Loucy (cell line): ENCODE measurements around the gene GAB2.
A peak's percentile ranks its signal among the peaks of the same experiment; 100 is the strongest.

ENCODE experiments used
- H2AFZ ChIP-seq: fragments of 200-600 bp; sonication (generic); 2 replicates; pipeline ENCODE4 v1.6.0; 2016; ENCODE audit warnings: antibody characterized with exemption, mild to moderate bottlenecking, low read length, moderate library complexity
- H3F3A ChIP-seq: fragments of 200-600 bp; 2 replicates; pipeline ENCODE4 v1.6.0; 2016; ENCODE audit warnings: antibody characterized with exemption, low read depth, mild to moderate bottlenecking
- H3K27me3 ChIP-seq: fragments of 200-600 bp; sonication (generic); 2 replicates; pipeline ENCODE4 v1.6.1; 2014; ENCODE audit warnings: low read length, mild to moderate bottlenecking; ENCODE audit not compliant: insufficient read depth, poor library complexity, severe bottlenecking
- H3K36me3 ChIP-seq: fragments of 200-600 bp; sonication (generic); 2 replicates; pipeline ENCODE4 v1.6.1; 2016; ENCODE audit warnings: low read length; ENCODE audit not compliant: insufficient read depth
- H3K4me1 ChIP-seq: fragments of 200-600 bp; sonication (generic); 2 replicates; pipeline ENCODE4 v1.5.1; 2014; ENCODE audit warnings: low read length, mild to moderate bottlenecking; ENCODE audit not compliant: insufficient read depth, poor library complexity, severe bottlenecking
- H3K4me2 ChIP-seq: fragments of 200-600 bp; sonication (generic); 2 replicates; pipeline ENCODE4 v1.6.0; 2014; ENCODE audit warnings: antibody characterized with exemption, low read length, low read depth, mild to moderate bottlenecking; ENCODE audit not compliant: poor library complexity, severe bottlenecking
- H3K4me3 ChIP-seq: fragments of 200-600 bp; sonication (generic); 2 replicates; pipeline ENCODE4 v1.5.1; 2014; ENCODE audit warnings: low read length, mild to moderate bottlenecking, mixed read lengths; ENCODE audit not compliant: poor library complexity, severe bottlenecking
- H3K79me2 ChIP-seq: fragments of 200-600 bp; sonication (generic); 2 replicates; pipeline ENCODE4 v1.6.1; 2014; ENCODE audit warnings: low read length; ENCODE audit not compliant: insufficient read depth
- H3K9ac ChIP-seq: fragments of 200-600 bp; sonication (generic); 2 replicates; pipeline ENCODE4 v1.6.0; 2014; ENCODE audit warnings: mild to moderate bottlenecking, low read depth, low read length, moderate library complexity; ENCODE audit not compliant: poor library complexity, severe bottlenecking
- H3K9me2 ChIP-seq: fragments of 200-600 bp; sonication (generic); replicated peaks from 2 replicates; pipeline ENCODE4 v1.6.1; 2016; ENCODE audit warnings: low read depth, low read length, mixed read lengths
- H3K9me3 ChIP-seq: fragments of 200-600 bp; sonication (generic); 2 replicates; pipeline ENCODE4 v1.6.1; 2014; ENCODE audit warnings: mild to moderate bottlenecking, antibody characterized with exemption, low read length, low read depth; ENCODE audit not compliant: insufficient read depth
- H4K20me1 ChIP-seq: fragments of 200-600 bp; sonication (generic); 2 replicates; pipeline ENCODE4 v1.6.0; 2014; ENCODE audit warnings: antibody characterized with exemption, low read length, mild to moderate bottlenecking; ENCODE audit not compliant: insufficient read depth, poor library complexity, severe bottlenecking
- CTCF ChIP-seq: fragments of 200-600 bp; sonication (generic); conservative IDR thresholded peaks from 2 replicates; pipeline ENCODE4 v1.5.1; 2014; ENCODE audit warnings: mild to moderate bottlenecking, antibody characterized with exemption, low read length
- EZH2phosphoT487 ChIP-seq: fragments of 200-600 bp; IDR thresholded peaks from 2 replicates; pipeline ENCODE4 v1.6.1; 2018; ENCODE audit warnings: antibody characterized with exemption, mild to moderate bottlenecking, moderate library complexity, borderline replicate concordance

Gene GAB2

GRCh38 chr11:78453140-78453935, 35.7 kb upstream of the GAB2 start:
- H3K4me2 ChIP-seq: peak overlapping the region; percentile 52

GRCh38 chr11:78451371-78452150, 33.9 kb upstream of the GAB2 start:
- no peak overlapping the region for H3K4me3 ChIP-seq
- no peaks in the 10 kb centered on the region for H3K9me2 ChIP-seq
- H3K9me3 ChIP-seq: no peaks in the 10 kb centered on the region
- H3K4me2 ChIP-seq: no peak overlapping the region
- H3K9ac ChIP-seq: no peak overlapping the region
- no peak overlapping the region for H2AFZ ChIP-seq
- no peaks in the 10 kb centered on the region for H3F3A ChIP-seq
- no peak for TF ChIP-seq CTCF
- no peak for TF ChIP-seq EZH2phosphoT487
- no peaks in the 10 kb centered on the region for H4K20me1 ChIP-seq
- H3K4me1 ChIP-seq: peaks cover 24% of the 10 kb centered on the region
- no peaks in the 10 kb centered on the region for H3K36me3 ChIP-seq
- H3K79me2 ChIP-seq: no peaks in the 10 kb centered on the region
- no peaks in the 10 kb centered on the region for H3K27me3 ChIP-seq

More at GRCh38 chr11:78453140-78453935, 35.7 kb upstream of the GAB2 start:
- no peaks in the 10 kb centered on the region for H4K20me1 ChIP-seq
- no peaks in the 10 kb centered on the region for H3F3A ChIP-seq
- H2AFZ ChIP-seq: no peak overlapping the region
- H3K4me1 ChIP-seq: peaks cover 24% of the 10 kb centered on the region
- no peaks in the 10 kb centered on the region for H3K27me3 ChIP-seq
- TF ChIP-seq CTCF: no peak
- no peak for TF ChIP-seq EZH2phosphoT487
- no peak overlapping the region for H3K9ac ChIP-seq
- no peaks in the 10 kb centered on the region for H3K79me2 ChIP-seq
- H3K9me2 ChIP-seq: no peaks in the 10 kb centered on the region
- peaks cover 2% of the 10 kb centered on the region; the same call in 1 of the 2 replicates for H3K36me3 ChIP-seq
- no peaks in the 10 kb centered on the region for H3K9me3 ChIP-seq
- peak overlapping the region; percentile 9 for H3K4me3 ChIP-seq

DNA sequence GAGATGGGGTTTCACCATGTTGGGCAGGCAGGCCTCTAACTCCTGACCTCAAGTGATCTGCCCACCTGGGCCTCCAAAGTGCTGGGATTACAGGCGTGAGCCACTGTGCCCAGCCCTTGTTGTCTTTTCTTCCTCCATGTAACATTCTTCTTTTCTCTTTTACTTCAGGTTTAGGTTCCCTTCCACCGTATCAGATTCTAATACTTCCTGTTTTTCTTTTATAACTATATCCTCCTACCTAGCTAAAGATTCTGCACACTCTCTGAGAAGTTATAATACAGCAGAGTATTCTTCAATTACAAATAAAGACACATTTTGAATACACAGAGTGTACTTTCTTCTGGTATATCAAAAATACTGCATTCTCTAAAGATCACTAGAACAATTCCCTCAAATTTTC, 33.2 kb upstream of the GAB2 start:
- H3K4me1 ChIP-seq: peaks cover 24% of the 10 kb centered on the region
- H3K36me3 ChIP-seq: no peaks in the 10 kb centered on the region
- no peak overlapping the region for H3K9ac ChIP-seq
- TF ChIP-seq EZH2phosphoT487 (no peak), CTCF (no peak)
- H3K4me2 ChIP-seq: no peak overlapping the region
- no peaks in the 10 kb centered on the region for H3K79me2 ChIP-seq
- no peaks in the 10 kb centered on the region for H4K20me1 ChIP-seq
- H3K27me3 ChIP-seq: no peaks in the 10 kb centered on the region
- H2AFZ ChIP-seq: no peak overlapping the region
- H3K9me2 ChIP-seq: no peaks in the 10 kb centered on the region
- H3F3A ChIP-seq: no peaks in the 10 kb centered on the region
- no peaks in the 10 kb centered on the region for H3K9me3 ChIP-seq
- no peak overlapping the region for H3K4me3 ChIP-seq
